Uterus (tissue), 4 donors: ENCODE data around the gene MSX2. TPM values are rescaled to one million over a fixed set of nuclear protein-coding genes. Genes with fewer than 3 reads are reported as not detected.

ENCODE experiments used
- DNase-seq, 2 donors: peaks; one replicate each; pipeline ENCODE4 v3.0.0-alpha.2; 2019 to 2020
- H3K27ac ChIP-seq, 2 donors: fragments of 200-600 bp; sonication (generic); 1 replicate in 1 of 2; 2 replicates in 1 of 2; pipeline ENCODE4 v1.5.1; 2016 to 2018
- H3K27me3 ChIP-seq, 2 donors: fragments of 200-600 bp; sonication (generic); one replicate each; pipeline ENCODE4 v1.5.1; 2018 to 2019; ENCODE audit warnings: control low read depth in 1 of 2
- H3K36me3 ChIP-seq, 2 donors: fragments of 200-600 bp; sonication (generic); one replicate each; pipeline ENCODE4 v1.5.1; 2019; ENCODE audit warnings: control low read depth in 1 of 2
- H3K4me1 ChIP-seq, 2 donors: fragments of 200-600 bp; sonication (generic); one replicate each; pipeline ENCODE4 v1.5.1; 2018 to 2019; ENCODE audit warnings: control low read depth in 1 of 2
- H3K4me3 ChIP-seq, 2 donors: fragments of 200-600 bp; sonication (generic); 1 replicate in 1 of 2; 2 replicates in 1 of 2; pipeline ENCODE4 v1.5.1; 2018 to 2019; ENCODE audit warnings: mild to moderate bottlenecking in 1 of 2
- H3K9me3 ChIP-seq, 2 donors: fragments of 200-600 bp; sonication (generic); one replicate each; pipeline ENCODE4 v1.5.1; 2019; ENCODE audit warnings: control low read depth in 1 of 2
- CTCF ChIP-seq, 4 experiments: fragments of 200-600 bp in 2 of 4; fragments of 450-650 bp in 2 of 4; sonication (generic) in 2 of 4; IDR thresholded peaks; one replicate each; pipeline ENCODE4 v1.5.1; 2016 to 2019; ENCODE audit warnings: antibody characterized with exemption in 4 of 4, mild to moderate bottlenecking in 2 of 4, moderate library complexity in 1 of 4
- POLR2A ChIP-seq, 2 donors: fragments of 450-650 bp; IDR thresholded peaks; one replicate each; pipeline ENCODE4 v1.6.1; 2016; ENCODE audit warnings: antibody characterized with exemption in 2 of 2, mild to moderate bottlenecking in 1 of 2, moderate library complexity in 1 of 2
- intact Hi-C: fragments of 100-400 bp; cut with DNase I; formaldehyde crosslinking; loops from one replicate; pipeline ENCODE4 v1.15.1; 2023; ENCODE audit warnings: low total_unique reads
- total RNA-seq, 4 donors: library from RNA; depleted of rRNA in 3 of 4; stranded (reverse); fragments of >200 nt in 3 of 4; gene quantifications; one replicate each; pipeline versions ENCODE4 v1.1.0 to v1.2.4, GENCODE V29; 2014 to 2023
- donor health status: DM: yes; HTN: yes; CAD: no.

MSX2 gene
- total RNA-seq, 4 donors from 2014 or later = 0.37 to 7.5 TPM; not detected in 2

- Histone ChIP-seq H3K27me3 (peaks cover 0 to 3% of the 10 kb centered on the region in 2 donors), H3K36me3 (no peaks in the 10 kb centered on the region), H3K9me3 (no peaks in the 10 kb centered on the region), H3K4me1 (no peaks in the 10 kb centered on the region), H3K4me3 (no peak overlapping the region), H3K27ac (no peak overlapping the region)
- DNase-seq = no peak
- TF ChIP-seq POLR2A (IDR thresholded peaks at IDR 0.05) (no peak), CTCF (IDR thresholded peaks at IDR 0.05) (no peak)
- intact Hi-C loops = no loop called here
Observed at GRCh38 chr5:174707671-174708070, 16.7 kb upstream of the MSX2 start.

GRCh38 chr5:174708476-174709207, 15.7 kb upstream of the MSX2 start:
- peaks cover 0 to 3% of the 10 kb centered on the region in 2 donors for H3K27me3 ChIP-seq

GRCh38 chr5:174714751-174715150, 9.6 kb upstream of the MSX2 start:
- TF ChIP-seq CTCF (IDR thresholded peaks at IDR 0.05) (no peak), POLR2A (IDR thresholded peaks at IDR 0.05) (no peak)
- Histone ChIP-seq H3K27ac (no peak overlapping the region), H3K27me3 (peaks cover 0 to 33% of the 10 kb centered on the region in 2 donors), H3K36me3 (no peaks in the 10 kb centered on the region), H3K4me3 (no peak overlapping the region), H3K9me3 (no peaks in the 10 kb centered on the region), H3K4me1 (no peaks in the 10 kb centered on the region)
- DNase-seq = no peak
- intact Hi-C loops = no loop called here

More at GRCh38 chr5:174708476-174709207, 15.7 kb upstream of the MSX2 start:
- intact Hi-C loops = no loop called here
- Histone ChIP-seq H3K4me3 (no peak overlapping the region), H3K4me1 (no peaks in the 10 kb centered on the region), H3K36me3 (no peaks in the 10 kb centered on the region), H3K9me3 (no peaks in the 10 kb centered on the region), H3K27ac (no peak overlapping the region)
- no peak for DNase-seq
- TF ChIP-seq CTCF (IDR thresholded peaks at IDR 0.05) = no peak
- no peak for TF ChIP-seq POLR2A (IDR thresholded peaks at IDR 0.05)

- H3K4me1 ChIP-seq = no peaks in the 10 kb centered on the region
Observed at GRCh38 chr5:174715804-174716203, 8.6 kb upstream of the MSX2 start.

More at GRCh38 chr5:174715804-174716203, 8.6 kb upstream of the MSX2 start:
- Histone ChIP-seq H3K27ac (no peak overlapping the region), H3K9me3 (no peaks in the 10 kb centered on the region), H3K27me3 (peaks cover 0 to 44% of the 10 kb centered on the region in 2 donors), H3K4me3 (no peak overlapping the region), H3K36me3 (no peaks in the 10 kb centered on the region)
- TF ChIP-seq CTCF (IDR thresholded peaks at IDR 0.05) = no peak
- TF ChIP-seq POLR2A (IDR thresholded peaks at IDR 0.05) = no peak
- intact Hi-C loops = no loop called here
- no peak for DNase-seq
